Prostate gland (tissue), 2 donors: ENCODE results near the gene FUZ.

ENCODE experiments used
- CTCF ChIP-seq, 4 experiments: fragments of 200-600 bp in 2 of 4; fragments of 450-650 bp in 2 of 4; sonication (generic) in 2 of 4; IDR thresholded peaks; 1 replicate in 3 of 4; 2 replicates in 1 of 4; pipeline ENCODE4 v1.5.1; 2016 to 2019; ENCODE audit warnings: antibody characterized with exemption in 4 of 4, mild to moderate bottlenecking in 2 of 4, moderate library complexity in 2 of 4
- POLR2AphosphoS5 ChIP-seq: sonication (generic); formaldehyde crosslinking; IDR thresholded peaks from one replicate; pipeline ENCODE4 v1.6.1; 2017; ENCODE audit warnings: antibody characterized with exemption

- TF ChIP-seq CTCF (IDR thresholded peaks at IDR 0.05) (no peak), POLR2AphosphoS5 (no peak)
These were observed 32.3 kb upstream of the FUZ start for GRCh38 chr19:49845414-49845813.
